ENCODE results near the gene UBR3.

UBR3 gene

DNA sequence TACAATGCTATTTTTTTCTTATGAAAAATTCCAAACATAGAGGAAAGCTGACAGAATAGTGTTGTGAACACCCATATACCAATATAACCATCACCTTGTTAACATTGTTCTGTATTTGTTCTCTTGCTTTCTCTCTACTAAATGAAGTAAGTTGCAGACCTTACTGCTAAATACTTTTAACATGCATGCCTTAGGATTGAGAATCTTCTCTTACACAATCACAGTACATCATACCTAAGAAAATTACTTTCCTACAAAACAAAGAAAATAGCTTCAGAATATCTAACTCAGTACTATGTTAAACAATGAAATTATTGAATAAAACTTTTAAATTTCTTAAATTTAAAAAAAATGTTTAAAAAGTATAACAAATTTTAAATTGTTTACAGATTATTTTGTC lies 136.5 kb downstream of the UBR3 start:
- DNase-seq (ENCODE audit: extremely low read depth, low read depth), result no peak

DNA sequence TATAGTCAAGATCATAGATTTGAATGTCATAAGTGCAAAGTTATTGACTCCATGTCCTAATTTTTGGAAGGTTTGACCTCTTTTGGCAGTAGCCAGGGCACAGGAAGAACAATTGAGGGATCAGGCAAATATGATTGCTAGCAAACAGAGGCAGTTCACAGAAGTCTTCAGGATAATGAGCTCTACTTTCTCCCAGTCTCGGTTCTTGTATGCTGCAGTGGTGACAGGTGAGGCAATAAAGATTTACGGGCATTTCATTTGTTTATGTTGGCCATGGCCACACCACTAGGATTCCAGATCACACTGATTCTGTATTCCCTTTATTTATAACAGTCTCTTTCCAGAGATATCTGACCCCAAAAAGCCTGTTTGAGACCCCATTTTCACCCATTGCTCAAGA lies 137.5 kb downstream of the UBR3 start:
- no peak for TF ChIP-seq CTCF (IDR thresholded peaks at IDR 0.05; ENCODE audit: low read depth, low read length)
- DNase-seq (ENCODE audit: extremely low read depth, low read depth), result no peak

More for the DNA sequence above, 136.5 kb downstream of the UBR3 start:
- no peak for TF ChIP-seq CTCF (IDR thresholded peaks at IDR 0.05; ENCODE audit: low read depth, low read length)

DNA sequence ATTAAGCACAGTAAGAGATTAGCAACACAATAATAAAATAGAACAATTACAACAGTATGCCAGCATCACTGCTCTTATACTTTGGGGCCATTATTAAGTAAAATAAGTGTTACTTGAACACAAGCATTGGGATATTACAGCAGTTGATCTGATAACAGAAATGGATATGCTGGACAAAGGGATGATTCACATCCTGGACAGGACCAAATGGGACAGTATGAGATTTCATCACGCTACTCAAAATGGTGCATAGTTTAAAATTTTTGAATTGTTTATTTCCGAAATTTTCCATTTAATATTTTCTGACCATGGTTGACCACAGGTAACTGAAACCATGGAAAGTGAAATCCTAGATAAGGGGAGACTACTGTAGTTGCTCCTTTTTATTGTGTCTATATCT lies 138.2 kb downstream of the UBR3 start:
- no peak for DNase-seq (ENCODE audit: extremely low read depth, low read depth)
- no peak for TF ChIP-seq CTCF (IDR thresholded peaks at IDR 0.05; ENCODE audit: low read depth, low read length)

- DNase-seq (ENCODE audit: extremely low read depth, low read depth), result no peak
- no peak for TF ChIP-seq CTCF (IDR thresholded peaks at IDR 0.05; ENCODE audit: low read depth, low read length)
These were observed 139.2 kb downstream of the UBR3 start for GRCh38 chr2:169966454-169966853.

- TF ChIP-seq CTCF (IDR thresholded peaks at IDR 0.05; ENCODE audit: low read depth, low read length), result no peak
- no peak for DNase-seq (ENCODE audit: extremely low read depth, low read depth)
These were observed 141.5 kb downstream of the UBR3 start for GRCh38 chr2:169968743-169969142.

DNA sequence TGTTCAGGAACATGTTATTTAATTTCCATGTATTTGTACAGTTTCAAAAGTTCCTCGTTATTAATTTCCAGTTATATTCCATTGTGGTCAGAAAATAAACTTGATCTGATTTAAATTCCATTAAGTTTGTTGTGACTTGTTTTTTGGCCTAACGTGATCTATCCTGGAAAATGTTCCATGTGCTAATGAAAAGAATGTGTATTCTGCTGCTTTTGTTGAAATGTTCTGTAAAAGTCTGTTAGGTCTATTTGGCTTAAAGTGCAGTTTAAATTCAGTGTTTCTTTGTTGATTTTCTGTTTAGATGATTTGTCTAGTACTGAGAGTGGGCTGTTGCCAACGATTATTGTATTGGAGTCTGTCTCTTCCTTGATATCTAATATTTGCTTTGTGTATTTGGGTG lies 148.0 kb downstream of the UBR3 start:
- DNase-seq (ENCODE audit: extremely low read depth, low read depth), result no peak
- no peak for TF ChIP-seq CTCF (IDR thresholded peaks at IDR 0.05; ENCODE audit: low read depth, low read length)

DNA sequence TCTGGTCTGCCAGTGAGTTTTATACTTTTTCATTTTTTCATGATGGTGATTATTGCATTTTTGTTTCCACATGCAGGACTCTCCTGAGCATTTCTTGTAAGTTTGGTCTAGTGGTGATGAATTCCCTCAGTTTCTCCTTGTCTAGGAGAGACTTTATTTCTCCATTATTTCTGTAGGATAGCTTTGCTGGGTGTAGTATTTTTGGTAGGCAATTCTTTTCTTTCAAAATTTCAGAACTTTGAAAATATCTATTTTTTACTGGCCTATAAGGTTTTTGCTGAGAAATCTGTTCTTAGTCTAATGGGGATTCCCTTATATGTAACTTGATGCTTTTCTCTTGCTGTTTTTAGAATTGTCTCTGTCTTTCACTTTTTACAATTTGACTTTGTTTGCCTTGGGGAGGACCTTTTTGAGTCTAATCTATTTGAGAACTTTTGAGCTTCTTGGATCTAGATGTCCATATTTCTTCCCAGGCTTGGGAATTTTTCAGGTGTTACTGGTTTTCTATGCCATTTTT lies 149.1 kb downstream of the UBR3 start:
- DNase-seq (ENCODE audit: extremely low read depth, low read depth), result no peak
- no peak for TF ChIP-seq CTCF (IDR thresholded peaks at IDR 0.05; ENCODE audit: low read depth, low read length)

Data from AG09319 (cell line).